ENCODE measurements around the gene EXT2. TPM values are rescaled to one million over a fixed set of nuclear protein-coding genes. Genes with fewer than 3 reads are reported as not detected.

Gene EXT2
- total RNA-seq, 1 experiment from 2014 or later, result 42.8 TPM

- no peak for TF ChIP-seq EZH2 (IDR thresholded peaks at IDR 0.05)
- no peak for TF ChIP-seq TCF7L2 (IDR thresholded peaks at IDR 0.05; ENCODE audit: borderline replicate concordance, extremely low read depth, insufficient read depth, insufficient read length)
- no peak for TF ChIP-seq CTCF (IDR thresholded peaks at IDR 0.05 in 2 of 3, conservative IDR thresholded peaks at IDR 0.05 in 1 of 3; ENCODE audit: borderline replicate concordance in 1 of 3, insufficient read depth in 1 of 3, low read depth in 2 of 3, low read length in 2 of 3)
- TF ChIP-seq SIN3A (IDR thresholded peaks at IDR 0.05; ENCODE audit: low read depth), result no peak
- no peak for TF ChIP-seq POLR2AphosphoS5 (IDR thresholded peaks at IDR 0.05; ENCODE audit: low read depth, low read length)
- no peak for TF ChIP-seq SP1 (IDR thresholded peaks at IDR 0.05; ENCODE audit: low read depth)
- no peak for TF ChIP-seq FOSL1 (IDR thresholded peaks at IDR 0.05; ENCODE audit: low read depth)
Observed at GRCh38 chr11:44193856-44194255, 98.4 kb downstream of the EXT2 start (continued).

GRCh38 chr11:44198146-44198724 lies 102.8 kb downstream of the EXT2 start:
- Histone ChIP-seq H4K20me1 (ENCODE audit: insufficient read depth) (no peaks in the 10 kb centered on the region), H3K27ac (ENCODE audit: low read depth, low read length) (no peak overlapping the region), H3K9me2 (ENCODE audit: insufficient read depth) (no peaks in the 10 kb centered on the region), H3K9ac (ENCODE audit: low read length) (no peak overlapping the region), H3K4me1 (ENCODE audit: control insufficient read depth in 1 of 2, insufficient read depth in 2 of 2, low read length in 2 of 2) (no peaks in the 10 kb centered on the region), H3K9me3 (ENCODE audit: control insufficient read depth in 1 of 2, insufficient read depth in 1 of 2, low read depth in 1 of 2, low read length in 2 of 2) (no peaks in the 10 kb centered on the region), H3K4me2 (ENCODE audit: low read length) (no peak overlapping the region), H3K27me3 (ENCODE audit: insufficient read depth, low read length) (no peaks in the 10 kb centered on the region), H3K4me3 (replicated peaks in 1 of 2; ENCODE audit: low read depth in 1 of 2, low read length in 2 of 2) (no peak overlapping the region), H3K79me2 (ENCODE audit: insufficient read depth, low read length) (no peaks in the 10 kb centered on the region), H3K36me3 (ENCODE audit: control insufficient read depth in 1 of 2, insufficient read depth in 2 of 2, low read length in 2 of 2) (no peaks in the 10 kb centered on the region), H2AFZ (ENCODE audit: low read depth, low read length, poor library complexity, severe bottlenecking) (no peak overlapping the region)
- intact Hi-C loops (cut with micrococcal nuclease), result no loop called here
- ChIA-PET POLR2A (no interaction called here), CTCF (no interaction called here), RAD21 (ENCODE audit: low non-redundant PET in 1 of 2, low total read pairs in 2 of 2, uncharacterized antibody in 2 of 2, unreplicated experiment in 2 of 2) (no interaction called here)
- DNase-seq (ENCODE audit: low read depth, low spot score), result no peak
- BruUV-seq (replicated peaks), result no TSS peak
- no peak for ATAC-seq
- TF ChIP-seq ZBTB33 (IDR thresholded peaks at IDR 0.05; ENCODE audit: extremely low read depth, insufficient replicate concordance, low read length), result no peak
- TF ChIP-seq JUND (IDR thresholded peaks at IDR 0.05), result no peak
- no peak for TF ChIP-seq MAX (IDR thresholded peaks at IDR 0.05)
- no peak for TF ChIP-seq SIN3A (IDR thresholded peaks at IDR 0.05; ENCODE audit: low read depth)
- TF ChIP-seq CBX3 (IDR thresholded peaks at IDR 0.05; ENCODE audit: low read depth), result no peak
- no peak for TF ChIP-seq ATF3 (IDR thresholded peaks at IDR 0.05)
- TF ChIP-seq SRF (IDR thresholded peaks at IDR 0.05; ENCODE audit: low read depth), result no peak
- TF ChIP-seq EZH2phosphoT487 (IDR thresholded peaks at IDR 0.05; ENCODE audit: borderline replicate concordance), result no peak
- no peak for TF ChIP-seq POLR2AphosphoS5 (IDR thresholded peaks at IDR 0.05; ENCODE audit: low read depth, low read length)
